GM12878 (cell line): ENCODE results near the gene COQ3. TPM values are rescaled to one million over a fixed set of nuclear protein-coding genes. Genes with fewer than 3 reads are reported as not detected.

Experiments used
- ATAC-seq: fragments of 200-7000 bp; cut with Tn5 transposase; 3 replicates; pipeline ENCODE4 v1.9.1; 2020; ENCODE audit warnings: mild to moderate bottlenecking, moderate library complexity
- BruUV-seq: library from RNA; stranded (reverse); fragments of 400-500 nt; replicated peaks from 2 replicates; lab custom pipeline; 2021; lab: Mats Ljungman, UMichigan
- CTCF ChIA-PET: fragments of 300-600 bp; sonication (Branson Sonifier 250); formaldehyde crosslinking; extraction: SDS; loops from one replicate; lab custom pipeline; 2021; ENCODE audit warnings: inconsistent platforms; lab: Yijun Ruan, JAX
- POLR2A ChIA-PET: fragments of 350-600 bp; formaldehyde crosslinking; extraction: SDS; loops from one replicate; lab custom pipeline; 2021; ENCODE audit warnings: inconsistent platforms; lab: Charles Lee
- RAD21 ChIA-PET: fragments of 300-600 bp; sonication (Branson Sonifier 250); formaldehyde crosslinking; loops from one replicate; lab custom pipeline; 2023; ENCODE audit warnings: antibody characterized with exemption; ENCODE audit not compliant: unreplicated experiment; lab: Charles Lee
- SMC1A ChIA-PET: fragments of 300-600 bp; sonication (Branson Sonifier 250); formaldehyde crosslinking; loops from one replicate; lab custom pipeline; 2023; ENCODE audit not compliant: unreplicated experiment, uncharacterized antibody; lab: Charles Lee
- DNase-seq: peaks from one replicate; pipeline ENCODE4 v3.0.0-alpha.2; 2011; ENCODE audit warnings: low read depth, low spot score
- FAIRE-seq: peaks from 3 replicates; lab custom pipeline; 2011; peaks lifted over from hg19 to GRCh38; lab: Jason Lieb, UNC
- H2AFZ ChIP-seq: 2 replicates; pipeline ENCODE4 v1.6.0; 2011; ENCODE audit warnings: low read depth, low read length, control low read depth; ENCODE audit not compliant: control insufficient read depth
- H3K27ac ChIP-seq: 2 replicates; pipeline ENCODE4 v1.5.1; 2011; ENCODE audit warnings: control low read depth; ENCODE audit not compliant: control insufficient read depth, insufficient read depth
- H3K27me3 ChIP-seq, 2 experiments: replicated peaks in 1 of 2; 2 replicates each; pipeline versions ENCODE4 v1.6.0 to v1.6.1; 2011; ENCODE audit warnings: low read length in 1 of 2; ENCODE audit not compliant: control insufficient read depth in 2 of 2, insufficient read depth in 2 of 2
- H3K36me3 ChIP-seq, 2 experiments: 2 replicates each; pipeline ENCODE4 v1.5.1; 2011; ENCODE audit warnings: low read length in 1 of 2; ENCODE audit not compliant: control insufficient read depth in 2 of 2, insufficient read depth in 2 of 2
- H3K4me1 ChIP-seq: 2 replicates; pipeline ENCODE4 v1.6.1; 2011; ENCODE audit warnings: mild to moderate bottlenecking, low read length, moderate library complexity, mixed read lengths; ENCODE audit not compliant: control insufficient read depth, insufficient read depth
- H3K4me2 ChIP-seq: 2 replicates; pipeline ENCODE4 v1.6.0; 2011; ENCODE audit warnings: control low read depth; ENCODE audit not compliant: control insufficient read depth, insufficient read depth
- H3K4me3 ChIP-seq: fragments of 200-600 bp; sonication (generic); 2 replicates; pipeline ENCODE4 v1.5.1; 2016
- H3K79me2 ChIP-seq: 2 replicates; pipeline ENCODE4 v1.6.0; 2011; ENCODE audit warnings: low read length; ENCODE audit not compliant: control insufficient read depth, insufficient read depth
- H3K9ac ChIP-seq: 2 replicates; pipeline ENCODE4 v1.8.0; 2011; ENCODE audit warnings: low read length, control low read depth, mixed read lengths; ENCODE audit not compliant: control insufficient read depth, insufficient read depth
- H3K9me3 ChIP-seq: replicated peaks from 3 replicates; pipeline ENCODE4 v1.5.1; 2011; ENCODE audit warnings: mild to moderate bottlenecking, low read length; ENCODE audit not compliant: control insufficient read depth, insufficient read depth
- H4K20me1 ChIP-seq: 2 replicates; pipeline ENCODE4 v1.6.0; 2011; ENCODE audit not compliant: control insufficient read depth, insufficient read depth
- BMI1 ChIP-seq: fragments of 450-650 bp; IDR thresholded peaks from 2 replicates; pipeline ENCODE4 v1.6.1; 2016; ENCODE audit warnings: mild to moderate bottlenecking, moderate library complexity, borderline replicate concordance
- CHD2 ChIP-seq: IDR thresholded peaks from 2 replicates; pipeline ENCODE4 v1.6.1; 2011; ENCODE audit warnings: low read depth, low read length, improper control_type of control experiment, borderline replicate concordance
- IKZF1 ChIP-seq: fragments of 450-650 bp; conservative IDR thresholded peaks from 2 replicates; pipeline ENCODE4 v1.6.1; 2017; ENCODE audit warnings: antibody characterized with exemption, mild to moderate bottlenecking
- MTA2 ChIP-seq: fragments of 450-650 bp; IDR thresholded peaks from 2 replicates; pipeline ENCODE4 v1.6.1; 2016; ENCODE audit warnings: low read depth, mild to moderate bottlenecking, moderate library complexity
- RAD21 ChIP-seq: IDR thresholded peaks from 2 replicates; pipeline ENCODE4 v1.6.1; 2011; ENCODE audit warnings: mild to moderate bottlenecking, low read depth, low read length, moderate library complexity; ENCODE audit not compliant: insufficient read depth
- SP1 ChIP-seq: IDR thresholded peaks from one replicate; pipeline ENCODE4 v1.6.1; 2011; ENCODE audit warnings: low read depth, low read length
- SPI1 ChIP-seq: IDR thresholded peaks from 2 replicates; pipeline ENCODE4 v1.6.1; 2011; ENCODE audit warnings: low read depth, mild to moderate bottlenecking, low read length, moderate library complexity, borderline replicate concordance; ENCODE audit not compliant: insufficient read depth
- SREBF2 ChIP-seq: IDR thresholded peaks from 2 replicates; pipeline ENCODE4 v1.6.1; 2012; ENCODE audit warnings: mild to moderate bottlenecking, low read length
- SUZ12 ChIP-seq: fragments of 200-600 bp; sonication (generic); IDR thresholded peaks from one replicate; pipeline ENCODE4 v1.6.1; 2018; ENCODE audit warnings: antibody characterized with exemption, mild to moderate bottlenecking; ENCODE audit not compliant: unreplicated experiment
- TCF3 ChIP-seq: IDR thresholded peaks from 2 replicates; pipeline ENCODE4 v1.6.1; 2012; ENCODE audit warnings: low read depth, mild to moderate bottlenecking, low read length, borderline replicate concordance; ENCODE audit not compliant: insufficient read depth
- ZBED1 ChIP-seq: IDR thresholded peaks from 2 replicates; pipeline ENCODE4 v1.6.1; 2016; ENCODE audit warnings: borderline replicate concordance
- ZNF622 ChIP-seq: fragments of 450-650 bp; IDR thresholded peaks from 2 replicates; pipeline ENCODE4 v1.6.1; 2017; ENCODE audit warnings: mild to moderate bottlenecking, inconsistent platforms
- in situ Hi-C: fragments of 300-500 bp; cut with MboI; formaldehyde crosslinking; loops from 9 replicates; pipeline ENCODE4 v1.14.3; 2018; ENCODE audit warnings: mixed read lengths
- intact Hi-C: fragments of 100-400 bp; cut with micrococcal nuclease; formaldehyde crosslinking; loops from one replicate; pipeline ENCODE4 v1.14.2; 2022; ENCODE audit not compliant: unreplicated experiment
- polyA plus RNA-seq, 11 experiments: library from polyadenylated mRNA; depleted of rRNA in 4 of 11; unstranded in 6 of 11; stranded (reverse) in 5 of 11; fragments of >200 nt; fragmentation: Nextera tagmentation in 4 of 11; fragmentation: Illumina TruSeq in 1 of 11; extraction: Ambion mirVana in 4 of 11; extraction: Trizol in 1 of 11; gene quantifications; 1 replicate in 1 of 11; 2 replicates in 10 of 11; pipeline versions ENCODE4 v1.2.1 to v1.2.3, GENCODE V29; 2011 to 2016; ENCODE audit warnings: inconsistent platforms in 2 of 11, missing spikeins in 2 of 11, low read depth in 1 of 11
- total RNA-seq, 4 experiments: library from RNA; depleted of rRNA in 3 of 4; stranded (reverse); fragments of >200 nt in 3 of 4; fragmentation: Illumina TruSeq in 1 of 4; extraction: Trizol in 1 of 4; gene quantifications; 2 replicates each; pipeline versions ENCODE4 v1.2.1 to v1.2.3, GENCODE V29; 2013 to 2021
- TF ChIP-seq, protein P1 (sequence below): IDR thresholded peaks from 2 replicates; pipeline ENCODE4 v1.6.1; 2012; ENCODE audit warnings: mild to moderate bottlenecking, low read depth, low read length
- TF ChIP-seq, protein P2 (sequence below): fragments of 450-650 bp; IDR thresholded peaks from 2 replicates; pipeline ENCODE4 v1.6.1; 2014; ENCODE audit warnings: mild to moderate bottlenecking
- TF ChIP-seq, protein P3 (sequence below): fragments of 450-650 bp; IDR thresholded peaks from 2 replicates; pipeline ENCODE4 v1.6.1; 2018; ENCODE audit warnings: mild to moderate bottlenecking, low read depth, moderate library complexity; ENCODE audit not compliant: partially characterized antibody
- TF ChIP-seq, protein P4 (sequence below): fragments of 450-650 bp; IDR thresholded peaks from 2 replicates; pipeline ENCODE4 v1.6.1; 2018; ENCODE audit warnings: borderline replicate concordance, mild to moderate bottlenecking; ENCODE audit not compliant: partially characterized antibody

The COQ3 gene
- total and polyA plus RNA-seq, 10 of the 15 experiments (the other 5 are each of a cell fraction or from before 2014, with no cell fraction given): 9.3 to 50.6 (median 16.0) TPM

DNA sequence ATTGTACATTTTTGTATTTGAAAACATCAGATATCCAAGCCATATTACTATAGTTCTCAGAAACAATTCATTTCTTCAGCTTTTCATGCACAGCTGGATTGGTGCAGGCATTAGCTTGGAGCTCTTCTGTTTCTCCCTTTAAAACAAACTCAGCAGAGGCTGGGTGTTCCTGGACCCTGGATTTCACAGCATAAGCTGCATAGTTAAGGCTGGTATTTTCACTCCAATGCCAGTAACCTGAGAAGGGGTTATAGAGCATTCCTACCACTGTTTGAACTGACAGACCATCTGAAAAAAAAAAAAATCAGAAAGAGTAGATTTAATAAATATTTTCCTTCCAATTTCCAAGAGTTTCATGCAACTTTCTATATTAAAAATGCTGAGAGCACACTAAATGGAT lies 24.5 kb downstream of the COQ3 start:
- DNase-seq: no peak
- ChIA-PET CTCF (no interaction called here), POLR2A (interaction anchor here (0.7 kb wide), 3 partner anchors 9 to 60 kb away, joined by 3 read pairs; no protein-coding TSS in a partner anchor), SMC1A (interaction anchor here (0.7 to 1.0 kb wide), 4 partner anchors 8 to 520 kb away, joined by 3 to 4 read pairs (median 3); no protein-coding TSS in a partner anchor), RAD21 (interaction anchor here (0.7 kb wide), 1 partner anchor 10 kb away, joined by 4 read pairs; no protein-coding TSS in a partner anchor)
- intact Hi-C loops: no loop called here
- Histone ChIP-seq H3K27ac (no peak overlapping the region), H3K79me2 (no peaks in the 10 kb centered on the region), H3K4me3 (no peak overlapping the region), H3K4me2 (no peak overlapping the region), H3K9ac (no peak overlapping the region), H4K20me1 (no peaks in the 10 kb centered on the region), H3K36me3 (no peaks in the 10 kb centered on the region), H3K27me3 (no peaks in the 10 kb centered on the region), H3K4me1 (no peaks in the 10 kb centered on the region), H2AFZ (no peak overlapping the region), H3K9me3 (no peaks in the 10 kb centered on the region)
- no peak for ATAC-seq
- no peak for FAIRE-seq
- in situ Hi-C loops: no loop called here
- BruUV-seq: no TSS peak
- TF ChIP-seq, protein P1, sequence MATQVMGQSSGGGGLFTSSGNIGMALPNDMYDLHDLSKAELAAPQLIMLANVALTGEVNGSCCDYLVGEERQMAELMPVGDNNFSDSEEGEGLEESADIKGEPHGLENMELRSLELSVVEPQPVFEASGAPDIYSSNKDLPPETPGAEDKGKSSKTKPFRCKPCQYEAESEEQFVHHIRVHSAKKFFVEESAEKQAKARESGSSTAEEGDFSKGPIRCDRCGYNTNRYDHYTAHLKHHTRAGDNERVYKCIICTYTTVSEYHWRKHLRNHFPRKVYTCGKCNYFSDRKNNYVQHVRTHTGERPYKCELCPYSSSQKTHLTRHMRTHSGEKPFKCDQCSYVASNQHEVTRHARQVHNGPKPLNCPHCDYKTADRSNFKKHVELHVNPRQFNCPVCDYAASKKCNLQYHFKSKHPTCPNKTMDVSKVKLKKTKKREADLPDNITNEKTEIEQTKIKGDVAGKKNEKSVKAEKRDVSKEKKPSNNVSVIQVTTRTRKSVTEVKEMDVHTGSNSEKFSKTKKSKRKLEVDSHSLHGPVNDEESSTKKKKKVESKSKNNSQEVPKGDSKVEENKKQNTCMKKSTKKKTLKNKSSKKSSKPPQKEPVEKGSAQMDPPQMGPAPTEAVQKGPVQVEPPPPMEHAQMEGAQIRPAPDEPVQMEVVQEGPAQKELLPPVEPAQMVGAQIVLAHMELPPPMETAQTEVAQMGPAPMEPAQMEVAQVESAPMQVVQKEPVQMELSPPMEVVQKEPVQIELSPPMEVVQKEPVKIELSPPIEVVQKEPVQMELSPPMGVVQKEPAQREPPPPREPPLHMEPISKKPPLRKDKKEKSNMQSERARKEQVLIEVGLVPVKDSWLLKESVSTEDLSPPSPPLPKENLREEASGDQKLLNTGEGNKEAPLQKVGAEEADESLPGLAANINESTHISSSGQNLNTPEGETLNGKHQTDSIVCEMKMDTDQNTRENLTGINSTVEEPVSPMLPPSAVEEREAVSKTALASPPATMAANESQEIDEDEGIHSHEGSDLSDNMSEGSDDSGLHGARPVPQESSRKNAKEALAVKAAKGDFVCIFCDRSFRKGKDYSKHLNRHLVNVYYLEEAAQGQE: no peak
- TF ChIP-seq BMI1 (no peak), SPI1 (no peak), SREBF2 (no peak), ZNF622 (no peak), TCF3 (no peak), IKZF1 (no peak), MTA2 (no peak), ZBED1 (no peak), CHD2 (no peak), SP1 (no peak), SUZ12 (no peak), RAD21 (no peak)
- TF ChIP-seq, protein P2, sequence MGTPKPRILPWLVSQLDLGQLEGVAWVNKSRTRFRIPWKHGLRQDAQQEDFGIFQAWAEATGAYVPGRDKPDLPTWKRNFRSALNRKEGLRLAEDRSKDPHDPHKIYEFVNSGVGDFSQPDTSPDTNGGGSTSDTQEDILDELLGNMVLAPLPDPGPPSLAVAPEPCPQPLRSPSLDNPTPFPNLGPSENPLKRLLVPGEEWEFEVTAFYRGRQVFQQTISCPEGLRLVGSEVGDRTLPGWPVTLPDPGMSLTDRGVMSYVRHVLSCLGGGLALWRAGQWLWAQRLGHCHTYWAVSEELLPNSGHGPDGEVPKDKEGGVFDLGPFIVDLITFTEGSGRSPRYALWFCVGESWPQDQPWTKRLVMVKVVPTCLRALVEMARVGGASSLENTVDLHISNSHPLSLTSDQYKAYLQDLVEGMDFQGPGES: no peak
- TF ChIP-seq, protein P3, sequence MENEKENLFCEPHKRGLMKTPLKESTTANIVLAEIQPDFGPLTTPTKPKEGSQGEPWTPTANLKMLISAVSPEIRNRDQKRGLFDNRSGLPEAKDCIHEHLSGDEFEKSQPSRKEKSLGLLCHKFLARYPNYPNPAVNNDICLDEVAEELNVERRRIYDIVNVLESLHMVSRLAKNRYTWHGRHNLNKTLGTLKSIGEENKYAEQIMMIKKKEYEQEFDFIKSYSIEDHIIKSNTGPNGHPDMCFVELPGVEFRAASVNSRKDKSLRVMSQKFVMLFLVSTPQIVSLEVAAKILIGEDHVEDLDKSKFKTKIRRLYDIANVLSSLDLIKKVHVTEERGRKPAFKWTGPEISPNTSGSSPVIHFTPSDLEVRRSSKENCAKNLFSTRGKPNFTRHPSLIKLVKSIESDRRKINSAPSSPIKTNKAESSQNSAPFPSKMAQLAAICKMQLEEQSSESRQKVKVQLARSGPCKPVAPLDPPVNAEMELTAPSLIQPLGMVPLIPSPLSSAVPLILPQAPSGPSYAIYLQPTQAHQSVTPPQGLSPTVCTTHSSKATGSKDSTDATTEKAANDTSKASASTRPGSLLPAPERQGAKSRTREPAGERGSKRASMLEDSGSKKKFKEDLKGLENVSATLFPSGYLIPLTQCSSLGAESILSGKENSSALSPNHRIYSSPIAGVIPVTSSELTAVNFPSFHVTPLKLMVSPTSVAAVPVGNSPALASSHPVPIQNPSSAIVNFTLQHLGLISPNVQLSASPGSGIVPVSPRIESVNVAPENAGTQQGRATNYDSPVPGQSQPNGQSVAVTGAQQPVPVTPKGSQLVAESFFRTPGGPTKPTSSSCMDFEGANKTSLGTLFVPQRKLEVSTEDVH: no peak
- TF ChIP-seq, protein P4, sequence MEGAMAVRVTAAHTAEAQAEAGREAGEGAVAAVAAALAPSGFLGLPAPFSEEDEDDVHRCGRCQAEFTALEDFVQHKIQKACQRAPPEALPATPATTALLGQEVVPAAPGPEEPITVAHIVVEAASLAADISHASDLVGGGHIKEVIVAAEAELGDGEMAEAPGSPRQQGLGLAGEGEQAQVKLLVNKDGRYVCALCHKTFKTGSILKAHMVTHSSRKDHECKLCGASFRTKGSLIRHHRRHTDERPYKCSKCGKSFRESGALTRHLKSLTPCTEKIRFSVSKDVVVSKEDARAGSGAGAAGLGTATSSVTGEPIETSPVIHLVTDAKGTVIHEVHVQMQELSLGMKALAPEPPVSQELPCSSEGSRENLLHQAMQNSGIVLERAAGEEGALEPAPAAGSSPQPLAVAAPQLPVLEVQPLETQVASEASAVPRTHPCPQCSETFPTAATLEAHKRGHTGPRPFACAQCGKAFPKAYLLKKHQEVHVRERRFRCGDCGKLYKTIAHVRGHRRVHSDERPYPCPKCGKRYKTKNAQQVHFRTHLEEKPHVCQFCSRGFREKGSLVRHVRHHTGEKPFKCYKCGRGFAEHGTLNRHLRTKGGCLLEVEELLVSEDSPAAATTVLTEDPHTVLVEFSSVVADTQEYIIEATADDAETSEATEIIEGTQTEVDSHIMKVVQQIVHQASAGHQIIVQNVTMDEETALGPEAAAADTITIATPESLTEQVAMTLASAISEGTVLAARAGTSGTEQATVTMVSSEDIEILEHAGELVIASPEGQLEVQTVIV: no peak
